HG02759 (cell line): Measurements from ENCODE around the gene PCBP3.
"Not testable (repeated sequence)": the region's sequence is repeated elsewhere in the genome, so short reads cannot be mapped to it uniquely, and the experiment has no call there.

Experiments
- ATAC-seq: cut with Tn5 transposase; IDR thresholded peaks from one replicate; pipeline ENCODE4 v1.9.1; 2021; ENCODE audit warnings: mild to moderate bottlenecking, moderate library complexity; ENCODE audit not compliant: unreplicated experiment

PCBP3 gene

DNA sequence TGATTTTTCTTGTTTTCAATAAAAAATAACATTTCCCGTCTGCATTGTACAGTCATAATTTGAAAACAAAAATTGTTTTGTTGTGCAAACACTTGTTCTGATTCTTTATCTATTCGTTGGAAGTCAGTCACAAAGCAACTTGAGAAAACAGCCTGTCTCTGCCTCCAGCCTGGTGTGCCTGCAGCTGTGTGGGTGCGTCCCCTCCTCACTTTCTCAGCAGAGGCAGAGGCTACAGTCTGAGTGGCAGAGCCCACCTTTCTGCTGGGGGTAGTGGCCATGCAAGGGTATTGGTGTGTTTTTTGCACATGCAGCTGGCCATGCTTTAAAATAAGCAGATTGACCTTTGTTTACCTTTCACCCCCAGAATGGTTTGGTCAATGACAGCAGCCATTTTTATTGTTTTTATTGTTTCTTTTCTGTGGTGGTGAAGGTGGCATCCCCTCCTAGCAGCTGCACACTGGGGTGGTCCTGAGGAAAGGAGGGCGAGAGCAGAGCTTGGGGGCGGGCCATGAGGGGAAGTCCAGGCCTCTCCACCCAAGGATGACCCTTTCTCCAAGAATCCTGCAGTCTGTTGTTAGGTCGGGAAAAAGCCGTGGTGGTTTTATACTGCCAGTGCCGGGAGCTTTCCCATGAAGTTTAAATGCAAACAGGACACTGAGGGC, 159.6 kb downstream of the PCBP3 start:
- ATAC-seq = no peak

DNA sequence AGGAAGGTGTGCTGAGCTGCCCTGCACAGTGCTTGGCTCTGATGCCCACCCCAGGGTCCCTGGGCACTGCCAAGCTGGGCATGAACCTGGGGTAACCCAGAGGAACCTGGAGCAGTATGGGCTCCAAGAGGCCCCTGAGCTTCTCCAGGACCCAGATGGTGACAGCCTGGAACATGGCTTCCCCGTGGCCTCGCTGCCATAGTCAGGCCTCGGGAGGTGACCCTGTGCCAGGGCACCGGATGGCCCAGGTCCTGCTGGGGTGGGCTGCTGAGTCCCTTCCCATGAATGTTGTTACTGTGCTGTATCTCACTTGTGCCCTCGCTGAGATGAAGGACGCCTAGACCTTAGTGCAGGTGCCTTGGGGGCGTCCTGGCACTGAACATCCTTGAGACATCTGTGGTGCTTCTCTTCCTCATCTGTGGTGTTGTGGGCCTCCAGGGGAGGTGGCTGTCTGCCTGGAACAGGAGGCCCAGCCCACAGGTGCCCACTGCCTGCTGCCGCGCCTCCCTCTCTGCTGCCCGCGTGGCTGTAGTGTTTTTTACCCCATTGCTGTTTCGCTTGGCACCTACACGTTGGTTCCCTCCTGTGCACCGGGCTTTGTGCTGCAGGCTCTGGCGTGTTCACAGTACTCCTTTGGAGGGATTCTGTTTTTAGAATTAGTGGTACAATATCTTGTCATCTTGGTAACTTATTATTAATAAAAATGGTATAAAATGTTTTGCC, 160.3 kb downstream of the PCBP3 start:
- ATAC-seq = no peak

DNA sequence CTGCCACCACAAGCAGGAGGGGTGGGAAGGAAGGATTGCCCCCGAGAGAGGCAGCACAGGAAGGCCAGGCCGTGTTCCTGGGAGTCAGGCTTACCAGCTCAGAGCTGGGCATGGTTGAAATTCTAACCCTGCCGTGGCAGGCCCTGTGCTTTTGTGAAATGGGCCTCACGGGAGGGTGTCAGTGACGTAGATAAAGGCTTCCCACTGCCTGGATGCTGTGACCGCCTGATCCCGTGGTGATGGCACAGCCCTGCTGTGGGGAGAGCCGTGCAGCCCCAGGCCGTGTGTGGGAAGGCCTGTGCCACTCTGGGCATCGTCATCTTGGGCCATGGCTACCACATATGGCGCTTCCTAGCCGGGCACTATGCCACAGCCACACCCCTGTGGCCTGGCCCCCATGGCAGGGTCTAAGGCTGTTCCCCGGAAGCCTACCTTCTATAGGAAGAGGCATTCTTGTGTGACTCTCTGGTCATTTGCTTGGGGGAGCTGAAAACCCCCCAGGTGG, 161.3 kb downstream of the PCBP3 start:
- no peak for ATAC-seq

DNA sequence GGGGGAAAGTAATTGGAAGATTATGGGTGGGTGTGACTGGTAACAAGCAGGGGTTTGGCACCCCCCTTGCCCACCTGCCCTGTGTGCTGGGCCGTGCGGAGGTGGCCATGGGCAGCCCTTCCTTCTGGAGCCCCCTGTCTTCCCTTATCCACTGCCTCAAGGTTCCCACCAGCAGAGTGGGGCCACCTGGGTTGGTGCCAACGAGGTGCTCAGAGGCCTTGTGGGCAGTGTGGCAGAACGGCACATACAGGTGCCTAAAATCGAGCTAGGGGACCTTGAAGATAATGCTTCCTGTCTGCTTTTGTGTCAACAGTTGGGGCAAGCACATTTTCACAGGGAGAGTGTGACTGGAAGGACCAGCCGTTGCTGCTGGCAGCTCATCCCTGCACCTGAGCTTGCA, 161.8 kb downstream of the PCBP3 start:
- ATAC-seq = no peak

DNA sequence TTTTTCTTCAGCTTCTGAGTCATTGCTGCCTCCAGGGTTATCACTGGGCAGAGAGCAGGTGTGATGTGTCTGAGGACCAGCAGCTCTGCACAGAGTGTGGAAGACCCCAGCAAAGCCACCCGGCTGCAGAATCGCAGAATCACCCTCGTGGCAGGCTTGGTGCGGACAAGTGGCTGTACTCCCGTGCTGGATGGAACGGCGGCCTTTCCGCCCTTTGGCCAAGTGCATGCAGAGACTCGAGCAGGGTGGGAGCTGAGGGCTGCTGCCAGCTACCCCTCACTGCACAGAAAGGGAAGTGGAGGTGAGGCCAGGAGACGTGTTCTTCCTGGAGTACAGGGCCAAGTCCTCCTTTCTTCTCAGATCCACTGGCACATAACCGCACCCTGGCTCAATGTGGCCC, 162.5 kb downstream of the PCBP3 start:
- ATAC-seq = no peak

DNA sequence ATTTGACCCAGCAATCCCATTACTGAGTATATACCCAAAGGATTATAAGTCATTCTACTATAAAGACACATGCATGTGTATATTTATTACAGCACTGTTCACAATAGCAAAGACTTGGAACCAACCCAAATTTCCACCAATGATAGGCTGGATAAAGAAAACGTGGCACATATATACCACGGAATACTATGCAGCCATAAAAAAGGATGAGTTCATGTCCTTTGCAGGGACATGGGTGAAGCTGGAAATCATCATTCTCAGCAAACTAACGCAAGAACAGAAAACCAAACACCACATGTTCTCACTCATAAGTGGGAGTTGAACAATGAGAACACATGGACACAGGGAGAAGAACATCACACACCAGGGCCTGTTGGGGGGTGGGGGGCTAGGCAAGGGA, 165.1 kb downstream of the PCBP3 start:
- not testable (repeated sequence) for ATAC-seq

DNA sequence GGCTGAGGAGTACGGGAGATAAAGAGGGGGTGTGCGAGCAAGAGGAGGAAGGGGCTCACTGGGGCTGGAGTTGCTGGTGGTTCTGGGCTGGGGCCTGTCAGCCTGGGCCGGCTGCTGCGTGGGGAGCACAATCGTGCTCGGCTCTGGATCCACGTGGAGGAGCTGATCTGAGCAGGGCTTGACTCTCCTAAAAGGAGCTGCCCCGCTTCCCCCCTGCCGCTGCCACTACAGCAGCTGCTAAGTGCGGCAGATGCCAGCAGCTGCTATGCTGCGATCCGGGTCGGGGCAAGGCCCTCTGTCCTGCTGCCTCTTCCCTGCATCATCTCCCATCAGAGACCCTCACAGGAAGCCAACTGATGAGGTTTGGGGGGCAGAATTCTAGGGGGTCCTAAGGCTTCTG, 165.9 kb downstream of the PCBP3 start:
- ATAC-seq = no peak

DNA sequence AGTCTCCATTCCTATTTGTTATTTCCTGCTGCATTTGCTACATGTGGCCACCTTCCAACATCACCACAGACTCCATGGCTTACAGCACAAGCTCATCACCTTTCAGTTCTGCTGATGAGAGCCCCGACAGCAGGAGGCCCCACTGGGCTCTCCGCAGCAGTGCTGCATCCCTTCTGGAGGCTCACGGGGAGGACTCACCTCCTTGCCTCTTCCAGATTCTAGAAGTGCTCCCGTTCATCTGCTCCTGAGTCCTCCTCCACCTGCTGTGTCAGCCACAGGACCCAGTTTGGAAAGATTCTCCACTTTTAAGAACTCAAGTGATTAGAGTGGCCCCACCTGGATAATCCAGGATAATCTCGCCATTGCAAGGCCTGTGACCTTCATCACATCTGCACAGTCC, 167.6 kb downstream of the PCBP3 start:
- no peak for ATAC-seq

DNA sequence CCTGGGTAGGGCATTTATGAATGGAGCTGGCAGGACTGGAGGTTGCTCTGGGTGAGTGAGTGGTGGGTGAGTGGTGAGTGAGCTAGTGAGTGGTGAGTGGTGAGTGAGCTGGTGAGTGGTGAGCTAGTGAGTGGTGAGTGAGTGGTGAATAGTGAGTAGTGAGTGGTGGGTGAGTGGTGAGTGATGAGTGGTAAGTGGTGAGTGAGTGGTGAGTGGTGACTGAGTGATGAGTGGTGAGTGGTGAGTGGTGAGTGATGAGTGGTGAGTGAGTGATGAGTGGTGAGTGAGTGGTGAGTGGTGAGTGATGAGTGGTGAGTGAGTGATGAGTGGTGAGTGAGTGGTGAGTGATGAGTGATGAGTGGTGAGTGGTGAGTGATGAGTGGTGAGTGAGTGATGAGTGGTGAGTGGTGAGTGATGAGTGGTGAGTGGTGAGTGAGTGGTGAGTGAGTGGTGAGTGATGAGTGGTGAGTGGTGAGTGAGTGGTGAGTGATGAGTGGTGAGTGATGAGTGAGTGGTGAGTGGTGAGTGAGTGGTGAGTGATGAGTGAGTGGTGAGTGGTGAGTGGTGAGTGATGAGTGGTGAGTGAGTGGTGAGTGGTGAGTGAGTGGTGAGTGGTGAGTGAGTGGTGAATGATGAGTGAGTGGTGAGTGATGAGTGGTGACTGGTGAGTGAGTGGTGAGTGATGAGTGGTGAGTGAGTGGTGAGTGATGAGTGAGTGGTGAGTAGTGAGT, 170.8 kb downstream of the PCBP3 start:
- not testable (repeated sequence) for ATAC-seq

DNA sequence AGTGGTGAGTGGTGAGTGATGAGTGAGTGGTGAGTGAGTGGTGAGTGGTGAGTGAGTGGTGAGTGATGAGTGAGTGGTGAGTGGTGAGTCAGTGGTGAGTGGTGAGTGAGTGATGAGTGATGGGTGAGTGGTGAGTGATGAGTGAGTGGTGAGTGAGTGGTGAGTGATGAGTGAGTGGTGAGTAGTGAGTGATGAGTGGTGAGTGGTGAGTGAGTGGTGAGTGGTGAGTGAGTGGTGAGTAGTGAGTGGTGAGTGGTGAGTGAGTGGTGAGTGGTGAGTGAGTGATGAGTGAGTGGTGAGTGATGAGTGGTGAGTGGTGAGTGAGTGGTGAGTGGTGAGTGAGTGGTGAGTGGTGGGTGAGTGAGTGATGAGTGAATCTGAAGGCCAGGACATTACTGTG, 172.3 kb downstream of the PCBP3 start:
- ATAC-seq = not testable (repeated sequence)

DNA sequence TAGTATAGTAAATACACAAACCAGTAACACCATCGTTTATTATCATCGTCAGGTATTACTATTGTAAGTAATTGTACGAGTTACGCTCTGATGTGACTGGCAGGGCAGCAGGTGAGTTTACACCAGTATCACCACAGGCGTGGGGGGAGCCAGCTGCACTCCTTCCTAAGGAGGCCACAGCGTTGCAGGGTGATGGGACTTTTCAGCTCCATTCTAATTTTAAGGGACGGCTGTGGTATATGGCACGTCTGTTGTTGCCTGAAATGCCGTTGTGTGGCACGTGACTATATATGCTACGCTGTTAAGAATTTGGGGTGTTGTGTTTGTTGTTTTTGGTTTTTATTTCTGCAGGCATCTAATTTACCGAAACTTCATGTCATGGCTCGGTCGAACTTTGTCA, 173.3 kb downstream of the PCBP3 start:
- no peak for ATAC-seq

DNA sequence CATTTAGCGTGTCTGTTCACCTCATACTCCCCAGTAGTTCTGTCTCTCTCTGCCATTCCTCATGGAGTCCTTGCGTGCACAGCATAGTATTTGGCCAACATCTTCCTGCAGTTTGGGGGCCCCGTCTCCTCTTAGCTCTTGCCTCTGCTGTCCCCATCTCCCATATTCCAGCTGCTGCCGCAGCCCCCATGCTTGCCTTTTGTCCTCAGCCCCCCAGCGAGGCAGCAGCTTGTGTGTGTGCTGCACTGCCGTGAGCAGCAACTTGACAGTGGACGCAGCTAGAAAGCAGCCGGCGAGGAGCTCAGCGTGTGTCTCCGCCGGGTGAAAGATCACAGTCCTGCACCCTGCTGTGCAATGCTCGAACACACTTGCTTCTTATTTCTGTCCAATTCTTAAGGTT, 173.8 kb downstream of the PCBP3 start:
- ATAC-seq = no peak

DNA sequence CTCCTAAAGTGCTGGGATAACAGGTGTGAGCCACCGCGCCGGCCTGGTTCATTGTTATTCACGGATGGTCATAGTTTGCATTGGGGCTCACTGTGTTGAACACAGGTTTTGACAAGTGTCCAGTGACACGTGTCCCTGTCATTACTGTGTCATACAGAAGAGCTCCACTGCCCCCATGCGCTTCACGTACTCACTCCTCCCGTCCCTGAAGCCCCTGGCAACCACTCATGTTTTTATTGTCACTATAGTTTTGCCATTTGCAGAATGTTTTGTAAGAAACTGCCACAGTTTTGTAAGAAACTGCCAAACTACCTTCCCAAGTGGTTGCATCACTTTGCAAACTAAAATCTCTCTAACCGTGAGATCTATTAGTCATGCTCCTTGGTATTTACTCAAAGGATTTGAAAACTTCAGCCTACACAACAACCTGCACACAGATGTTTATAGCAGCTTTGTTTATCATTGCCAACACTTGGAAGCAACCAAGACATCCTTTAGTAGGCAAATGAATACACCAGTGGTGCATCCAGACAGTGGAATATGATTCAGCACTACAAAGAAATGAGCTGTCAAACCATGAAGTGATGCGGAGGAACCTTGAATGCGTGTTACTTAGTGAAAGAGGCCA, 174.9 kb downstream of the PCBP3 start:
- no peak for ATAC-seq

DNA sequence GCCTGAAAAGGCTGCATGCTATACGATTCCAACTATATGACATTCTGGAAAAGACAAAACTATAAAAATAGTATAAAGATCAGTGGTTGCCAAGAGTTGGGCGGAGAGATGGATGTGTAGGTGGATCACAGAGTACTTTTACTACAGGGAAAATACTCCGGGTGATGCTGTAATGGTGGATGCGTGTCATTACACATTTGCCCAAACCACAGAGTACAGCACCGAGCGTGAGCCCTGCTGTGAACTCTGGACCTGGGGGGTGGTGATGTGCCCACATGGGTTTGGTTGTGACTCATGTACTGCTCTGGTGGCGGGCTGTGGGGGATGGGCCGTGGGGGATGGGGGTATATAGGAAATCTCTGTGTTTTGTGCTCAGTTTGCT, 175.4 kb downstream of the PCBP3 start:
- ATAC-seq = no peak

DNA sequence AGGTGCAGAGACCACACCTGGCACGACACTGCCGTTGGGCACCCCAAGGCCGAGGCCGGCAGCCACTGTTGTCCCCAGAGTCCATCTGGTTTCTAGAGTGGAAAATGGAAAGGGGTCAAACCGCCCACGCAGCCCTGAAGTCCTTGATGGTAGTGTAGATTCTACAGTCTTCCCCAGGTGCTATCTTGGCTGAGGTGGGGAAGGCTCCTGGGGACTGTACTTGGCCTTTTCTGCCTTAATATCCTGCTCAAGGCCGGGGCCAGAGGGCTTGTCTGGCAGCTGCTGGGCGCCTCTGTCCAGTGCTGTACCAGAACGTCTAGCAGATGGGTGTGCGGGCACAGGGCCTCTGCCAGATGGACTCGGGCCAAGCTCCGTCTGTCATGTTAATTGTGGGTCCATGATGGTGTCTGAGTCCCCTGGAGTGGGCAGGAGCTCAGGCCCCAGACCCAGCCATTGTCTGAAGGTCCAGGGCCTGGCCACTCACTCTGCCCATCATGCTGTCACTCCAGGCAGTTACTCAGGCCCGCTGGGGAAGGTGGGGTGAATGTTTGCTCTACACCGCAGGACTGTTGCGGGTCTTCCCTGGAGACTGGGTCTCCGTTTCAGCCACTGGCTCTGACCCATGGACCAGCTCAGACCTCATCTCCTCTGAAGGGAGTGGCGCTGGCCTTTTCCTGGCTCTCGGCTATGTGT, 176.1 kb downstream of the PCBP3 start:
- no peak for ATAC-seq

DNA sequence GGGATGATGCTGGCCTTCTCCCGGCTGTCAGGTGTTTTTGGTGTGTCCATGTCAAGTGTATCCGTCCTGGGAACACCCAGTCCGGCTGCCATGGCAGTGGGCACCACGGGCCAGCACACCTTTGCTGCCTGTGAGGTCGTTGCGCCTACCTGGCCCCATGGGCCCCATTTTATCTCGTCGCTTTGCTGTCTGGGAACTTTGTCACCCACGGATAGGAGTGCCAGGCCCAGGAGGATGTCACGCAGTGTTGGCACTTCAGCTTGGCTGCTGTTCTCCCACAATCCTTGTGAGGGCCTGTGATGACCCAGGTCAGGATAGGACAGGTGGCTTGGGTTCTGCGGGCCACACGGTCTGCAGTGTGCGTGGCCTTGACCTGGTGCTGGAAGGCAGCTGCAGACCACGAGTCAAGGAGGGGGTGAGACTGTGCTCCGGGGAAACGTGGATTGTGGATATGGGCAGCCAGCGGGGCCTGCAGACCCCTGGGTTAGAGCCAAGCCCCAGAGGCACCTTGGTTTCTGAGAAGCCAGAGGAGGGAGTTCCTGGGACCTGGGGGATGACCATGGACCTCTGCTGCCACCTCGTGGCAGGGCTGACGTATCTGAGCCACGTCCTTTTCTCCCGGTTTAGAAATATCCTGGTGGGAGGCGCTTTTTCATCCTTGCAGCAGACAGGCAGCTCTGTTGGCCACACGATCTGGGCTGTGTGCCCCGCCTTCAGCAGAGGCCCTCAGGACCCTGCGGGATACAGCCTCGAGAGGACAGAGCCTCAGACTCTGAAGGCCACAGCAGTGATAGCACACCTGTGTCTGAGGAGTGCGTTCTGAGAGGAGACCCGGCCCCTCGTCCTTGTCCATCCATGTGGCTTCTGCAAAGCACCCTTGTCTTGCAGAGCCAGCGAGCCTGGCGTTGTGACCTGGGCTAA, 176.9 kb downstream of the PCBP3 start:
- ATAC-seq = no peak

DNA sequence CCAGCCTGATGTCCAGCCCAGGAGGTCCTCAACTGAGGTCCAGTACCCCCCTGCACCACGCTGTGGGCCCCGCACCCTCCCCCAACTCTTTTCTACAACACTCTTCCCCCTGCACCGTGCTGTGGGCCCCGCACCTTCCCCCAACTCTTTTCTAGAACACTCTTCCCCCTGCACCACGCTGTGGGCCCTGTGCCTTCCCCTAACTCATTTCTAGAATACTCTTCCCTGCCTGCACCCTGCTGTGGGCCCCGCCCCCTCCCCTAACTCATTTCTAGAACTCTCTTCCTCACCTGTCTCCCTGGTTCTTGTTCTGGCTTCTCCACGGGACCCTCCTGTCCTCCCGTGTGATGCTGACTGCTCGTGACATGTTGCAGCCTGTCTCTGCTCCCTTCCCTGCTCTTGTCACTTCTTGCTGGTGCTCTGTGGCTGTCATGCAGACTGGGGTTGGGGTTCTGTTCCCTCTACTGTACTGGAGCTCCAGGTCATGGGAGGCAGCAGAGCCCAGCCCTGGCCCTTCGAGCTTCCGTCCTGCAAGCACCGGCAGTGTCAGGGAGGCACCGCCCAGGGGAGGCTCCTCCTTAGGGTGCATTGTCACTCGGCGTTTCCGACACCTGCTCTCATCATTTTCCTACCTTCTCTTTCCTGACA, 177.9 kb downstream of the PCBP3 start:
- no peak for ATAC-seq

DNA sequence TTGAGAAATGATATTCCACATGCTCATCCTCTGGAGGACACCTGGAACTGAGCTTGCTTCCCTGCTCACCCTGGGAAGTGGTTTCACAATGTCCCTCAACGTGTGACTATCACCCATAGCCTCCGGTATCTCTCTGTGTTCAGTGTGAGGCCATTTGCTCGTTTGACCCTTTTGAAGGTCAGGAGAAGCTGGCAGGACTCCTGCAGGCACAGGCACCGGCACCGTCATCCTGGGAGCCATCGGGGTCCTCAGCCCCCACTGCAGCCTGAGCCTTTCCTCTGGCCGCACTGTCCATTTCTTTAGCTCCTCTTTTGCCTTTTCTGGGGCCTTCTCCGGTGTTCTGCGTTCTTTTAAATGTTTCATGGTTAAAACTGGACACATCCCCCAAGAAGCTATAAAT, 178.5 kb downstream of the PCBP3 start:
- no peak for ATAC-seq

DNA sequence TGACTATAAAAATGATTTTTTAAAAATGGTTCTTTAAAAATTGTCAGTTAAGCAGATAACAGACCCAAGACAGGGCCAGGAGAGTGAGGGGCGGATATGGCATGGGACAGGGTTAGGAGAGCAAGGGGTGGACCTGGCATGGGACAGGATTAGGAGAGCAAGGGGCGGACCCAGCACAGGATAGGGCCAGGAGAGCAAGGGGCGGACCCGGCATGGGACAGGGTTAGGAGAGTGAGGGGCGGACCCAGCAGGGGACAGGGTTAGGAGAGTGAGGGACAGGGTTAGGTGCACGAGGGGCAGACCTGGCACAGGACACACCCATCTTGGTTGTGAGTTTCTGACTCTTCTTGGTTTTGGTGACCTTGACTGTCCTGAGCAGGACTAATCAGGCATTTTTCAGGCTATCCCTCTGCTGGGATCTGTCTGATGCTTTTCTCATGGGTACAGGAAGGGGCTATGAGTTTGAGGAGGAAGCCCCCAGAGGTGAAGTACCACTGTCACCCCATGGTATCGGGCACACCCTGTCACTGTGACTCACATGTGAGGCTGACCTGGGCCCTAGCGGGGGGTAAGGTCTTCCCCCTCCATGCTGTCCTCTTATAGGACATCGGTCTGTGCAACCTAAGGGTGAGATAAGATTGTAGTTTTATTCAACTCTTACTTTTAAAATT, 179.0 kb downstream of the PCBP3 start:
- no peak for ATAC-seq
